SK-N-SH treated with all-trans-retinoic acid at 6 μM for 48 hours (cell line): ENCODE results near the gene LXN.

Experiments used
- ARNTL ChIP-seq: fragments of 450-650 bp; formaldehyde crosslinking; IDR thresholded peaks from 2 replicates; pipeline ENCODE4 v1.5.0; 2020; ENCODE audit warnings: low read depth, mild to moderate bottlenecking, moderate library complexity, borderline replicate concordance
- GLIS3 ChIP-seq: fragments of 250-450 bp; sonication (Bioruptor Pico); IDR thresholded peaks from 2 replicates; pipeline ENCODE4 v1.5.0; 2020; ENCODE audit warnings: mild to moderate bottlenecking, moderate library complexity
- OSR1 ChIP-seq: fragments of 250-450 bp; sonication (Bioruptor Pico); IDR thresholded peaks from 2 replicates; pipeline ENCODE4 v1.8.0; 2022; ENCODE audit warnings: moderate library complexity, mild to moderate bottlenecking, inconsistent platforms
- TSHZ2 ChIP-seq: fragments of 250-450 bp; sonication (Bioruptor Pico); IDR thresholded peaks from 2 replicates; pipeline ENCODE4 v1.5.0; 2020; ENCODE audit warnings: mild to moderate bottlenecking, moderate library complexity
- ZFP3 ChIP-seq: fragments of 250-450 bp; sonication (Bioruptor Pico); IDR thresholded peaks from 2 replicates; pipeline ENCODE4 v1.5.0; 2020; ENCODE audit warnings: mild to moderate bottlenecking, moderate library complexity

GRCh38 chr3:158722108-158722507, 49.7 kb upstream of the LXN start:
- TF ChIP-seq OSR1 (CRISPR knock-in tag) (no peak), GLIS3 (no peak), TSHZ2 (no peak), ZFP3 (no peak), ARNTL (CRISPR knock-in tag) (no peak)
